ENCODE measurements around the gene GSK3A. TPM values are rescaled to one million over a fixed set of nuclear protein-coding genes. Genes with fewer than 3 reads are reported as not detected.

Gene GSK3A
- total RNA-seq, 2 experiments from 2014 or later: 30.5 to 31.7 TPM

GRCh38 chr19:42193294-42193693, 49.1 kb downstream of the GSK3A start:
- no peak for ATAC-seq
- DNase-seq: no peak
- Mint-ChIP-seq H3K27me3 (no peaks in the 10 kb centered on the region), H3K36me3 (ENCODE audit: low read depth) (peaks cover 20% of the 10 kb centered on the region), H3K9me3 (peaks cover 1% of the 10 kb centered on the region), H3K4me3 (no peak overlapping the region), H3K27ac (no peak overlapping the region), H3K4me1 (ENCODE audit: low read depth) (peaks cover 42% of the 10 kb centered on the region)
- intact Hi-C loops (cut with micrococcal nuclease): no loop called here
- CTCF ChIA-PET: no interaction called here
- POLR2A ChIA-PET: no interaction called here
- TF ChIP-seq, protein P1, sequence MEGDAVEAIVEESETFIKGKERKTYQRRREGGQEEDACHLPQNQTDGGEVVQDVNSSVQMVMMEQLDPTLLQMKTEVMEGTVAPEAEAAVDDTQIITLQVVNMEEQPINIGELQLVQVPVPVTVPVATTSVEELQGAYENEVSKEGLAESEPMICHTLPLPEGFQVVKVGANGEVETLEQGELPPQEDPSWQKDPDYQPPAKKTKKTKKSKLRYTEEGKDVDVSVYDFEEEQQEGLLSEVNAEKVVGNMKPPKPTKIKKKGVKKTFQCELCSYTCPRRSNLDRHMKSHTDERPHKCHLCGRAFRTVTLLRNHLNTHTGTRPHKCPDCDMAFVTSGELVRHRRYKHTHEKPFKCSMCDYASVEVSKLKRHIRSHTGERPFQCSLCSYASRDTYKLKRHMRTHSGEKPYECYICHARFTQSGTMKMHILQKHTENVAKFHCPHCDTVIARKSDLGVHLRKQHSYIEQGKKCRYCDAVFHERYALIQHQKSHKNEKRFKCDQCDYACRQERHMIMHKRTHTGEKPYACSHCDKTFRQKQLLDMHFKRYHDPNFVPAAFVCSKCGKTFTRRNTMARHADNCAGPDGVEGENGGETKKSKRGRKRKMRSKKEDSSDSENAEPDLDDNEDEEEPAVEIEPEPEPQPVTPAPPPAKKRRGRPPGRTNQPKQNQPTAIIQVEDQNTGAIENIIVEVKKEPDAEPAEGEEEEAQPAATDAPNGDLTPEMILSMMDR (IDR thresholded peaks at IDR 0.05): no peak

GRCh38 chr19:42191855-42192254, 50.5 kb downstream of the GSK3A start:
- POLR2A ChIA-PET: interaction anchor here (1.2 kb wide), 1 partner anchor 16 kb away, joined by 3 read pairs; no protein-coding TSS in a partner anchor
- Mint-ChIP-seq H3K27me3 (no peaks in the 10 kb centered on the region), H3K9me3 (peaks cover 1% of the 10 kb centered on the region), H3K4me3 (no peak overlapping the region), H3K4me1 (ENCODE audit: low read depth) (peaks cover 32% of the 10 kb centered on the region), H3K27ac (peak overlapping the region; percentile 2), H3K36me3 (ENCODE audit: low read depth) (peaks cover 11% of the 10 kb centered on the region)
- CTCF ChIA-PET: interaction anchor here (1.0 to 1.1 kb wide), 2 partner anchors 64 to 83 kb away, joined by 3 to 5 read pairs; no protein-coding TSS in a partner anchor
- TF ChIP-seq, protein P1 (IDR thresholded peaks at IDR 0.05): no peak
- intact Hi-C loops (cut with micrococcal nuclease): no loop called here
- ATAC-seq (peak; percentile 80), DNase-seq (peak; percentile 75)

DNA sequence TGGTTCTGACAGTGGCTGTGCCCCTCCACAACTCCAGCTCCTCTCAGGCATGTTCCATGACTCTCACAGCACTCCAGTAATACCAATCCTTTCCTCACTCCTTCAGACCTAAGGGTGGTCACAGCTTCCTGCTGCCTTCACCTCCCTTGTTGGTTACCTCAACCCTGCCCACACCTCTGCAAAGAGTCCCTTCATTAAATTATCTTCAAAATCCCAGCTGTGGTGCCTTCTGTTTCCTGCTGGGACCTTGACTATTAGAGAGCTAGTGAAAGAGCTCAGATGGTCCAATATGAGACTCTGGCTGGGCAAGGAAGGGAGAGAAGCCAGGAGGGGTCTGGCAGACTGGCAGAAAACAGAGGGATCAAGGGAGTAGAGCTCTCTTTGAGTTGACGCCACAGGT, 51.1 kb downstream of the GSK3A start:
- CTCF ChIA-PET: interaction anchor here (0.7 to 1.1 kb wide), 4 partner anchors 9 to 82 kb away, joined by 3 to 5 read pairs (median 3); no protein-coding TSS in a partner anchor
- ATAC-seq (peak; percentile 31), DNase-seq (no peak)
- Mint-ChIP-seq H3K36me3 (ENCODE audit: low read depth) (peaks cover 8% of the 10 kb centered on the region), H3K4me3 (no peak overlapping the region), H3K9me3 (peaks cover 1% of the 10 kb centered on the region), H3K4me1 (ENCODE audit: low read depth) (peaks cover 27% of the 10 kb centered on the region), H3K27ac (peak overlapping the region; percentile 26), H3K27me3 (no peaks in the 10 kb centered on the region)
- TF ChIP-seq, protein P1 (IDR thresholded peaks at IDR 0.05): no peak
- POLR2A ChIA-PET: interaction anchor here (1.2 kb wide), 1 partner anchor 16 kb away, joined by 3 read pairs; no protein-coding TSS in a partner anchor
- intact Hi-C loops (cut with micrococcal nuclease): no loop called here

GRCh38 chr19:42189133-42189532, 53.3 kb downstream of the GSK3A start:
- H3K4me1 Mint-ChIP-seq (ENCODE audit: low read depth): peaks cover 33% of the 10 kb centered on the region
- H3K9me3 Mint-ChIP-seq: peaks cover 1% of the 10 kb centered on the region
- no peaks in the 10 kb centered on the region for H3K27me3 Mint-ChIP-seq
- H3K36me3 Mint-ChIP-seq (ENCODE audit: low read depth): peaks cover 2% of the 10 kb centered on the region
- ATAC-seq (no peak), DNase-seq (no peak)
- no peak overlapping the region for H3K4me3 Mint-ChIP-seq
- no peak overlapping the region for H3K27ac Mint-ChIP-seq
- CTCF ChIA-PET: interaction anchor here (1.2 to 4.2 kb wide), 4 partner anchors 10 to 81 kb away, joined by 4 to 19 read pairs (median 7); partner anchors contain the start of gene POU2F2
- TF ChIP-seq, protein P1 (IDR thresholded peaks at IDR 0.05): no peak
- intact Hi-C loops (cut with micrococcal nuclease): no loop called here
- POLR2A ChIA-PET: no interaction called here

DNA sequence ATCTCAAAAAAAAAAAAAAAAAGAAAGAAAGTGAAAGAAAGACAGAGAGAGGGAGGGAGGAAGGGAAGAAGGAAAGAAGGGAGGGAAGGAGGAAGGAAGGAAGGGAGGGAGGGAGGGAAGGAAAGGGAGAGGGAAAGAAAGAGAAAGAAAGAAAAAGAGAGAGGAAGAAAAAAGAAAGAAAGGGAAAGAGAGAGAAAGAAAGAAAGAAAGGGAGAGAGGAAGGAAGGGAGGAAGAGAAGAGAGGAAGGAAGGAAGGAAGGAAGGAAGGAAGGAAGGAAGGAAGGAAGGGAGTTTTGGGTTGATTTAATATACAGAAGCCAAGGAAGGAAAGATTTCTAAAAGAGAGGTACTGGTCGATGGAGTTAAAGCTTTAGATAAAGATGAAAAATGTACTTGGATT, 53.7 kb downstream of the GSK3A start:
- no peak for ATAC-seq
- H3K27ac Mint-ChIP-seq: no peak overlapping the region
- peaks cover 1% of the 10 kb centered on the region for H3K9me3 Mint-ChIP-seq
- intact Hi-C loops (cut with micrococcal nuclease): no loop called here
- H3K36me3 Mint-ChIP-seq (ENCODE audit: low read depth): peaks cover 2% of the 10 kb centered on the region
- H3K4me3 Mint-ChIP-seq: no peak overlapping the region
- H3K27me3 Mint-ChIP-seq: no peaks in the 10 kb centered on the region
- no peak for DNase-seq
- peaks cover 32% of the 10 kb centered on the region for H3K4me1 Mint-ChIP-seq (ENCODE audit: low read depth)
- TF ChIP-seq, protein P1 (IDR thresholded peaks at IDR 0.05): no peak
- ChIA-PET POLR2A (interaction anchor here (1.0 kb wide), 1 partner anchor 13 kb away, joined by 3 read pairs; no protein-coding TSS in a partner anchor), CTCF (interaction anchor here (1.2 to 4.2 kb wide), 4 partner anchors 11 to 80 kb away, joined by 4 to 19 read pairs (median 7); partner anchors contain the start of gene POU2F2)
